WTC11 (cell line): ENCODE results near the gene RBM18. TPM values are rescaled to one million over a fixed set of nuclear protein-coding genes. Genes with fewer than 3 reads are reported as not detected.

ENCODE experiments used
- ATAC-seq: fragments of 200-7000 bp; cut with Tn5 transposase; 2 replicates; pipeline ENCODE4 v1.10.0; 2021; ENCODE audit warnings: mild to moderate bottlenecking, moderate library complexity
- CTCF ChIA-PET: fragments of 300-600 bp; sonication (Branson Sonifier 250); formaldehyde crosslinking; loops from one replicate; lab custom pipeline; 2021; ENCODE audit warnings: antibody characterized with exemption; lab: Charles Lee
- POLR2A ChIA-PET: fragments of 350-600 bp; sonication (Branson Sonifier 250); formaldehyde crosslinking; loops from one replicate; lab custom pipeline; 2021; ENCODE audit warnings: antibody characterized with exemption; lab: Charles Lee
- DNase-seq: peaks from one replicate; pipeline ENCODE4 v3.0.0; 2021; ENCODE audit warnings: low spot score
- H3K27ac Mint-ChIP-seq: 2 replicates; pipeline ENCODE4 v1.8.0; 2021; ENCODE audit warnings: mixed read lengths
- H3K27me3 Mint-ChIP-seq: 2 replicates; pipeline ENCODE4 v1.8.0; 2021; ENCODE audit warnings: low read depth, mild to moderate bottlenecking, moderate library complexity, mixed read lengths
- H3K36me3 Mint-ChIP-seq: 2 replicates; pipeline ENCODE4 v1.8.0; 2021; ENCODE audit warnings: mixed read lengths
- H3K4me1 Mint-ChIP-seq: 2 replicates; pipeline ENCODE4 v1.8.0; 2022; ENCODE audit warnings: mixed read lengths
- H3K4me3 Mint-ChIP-seq: 2 replicates; pipeline ENCODE4 v1.8.0; 2021; ENCODE audit warnings: mild to moderate bottlenecking, moderate library complexity, mixed read lengths
- H3K9me3 Mint-ChIP-seq: 2 replicates; pipeline ENCODE4 v1.8.0; 2021; ENCODE audit warnings: mixed read lengths
- AR ChIP-seq: fragments of 250-450 bp; sonication (Bioruptor Pico); IDR thresholded peaks from 2 replicates; pipeline ENCODE4 v1.9.0; 2021; ENCODE audit warnings: mild to moderate bottlenecking
- CTCF ChIP-seq: fragments of 200-600 bp; IDR thresholded peaks from 2 replicates; pipeline ENCODE4 v1.8.0; 2022; ENCODE audit warnings: antibody characterized with exemption
- EMX1 ChIP-seq: fragments of 250-450 bp; sonication (Bioruptor Pico); IDR thresholded peaks from 2 replicates; pipeline ENCODE4 v1.8.0; 2021; ENCODE audit warnings: mild to moderate bottlenecking
- ERG ChIP-seq: fragments of 250-450 bp; sonication (Bioruptor Pico); IDR thresholded peaks from 2 replicates; pipeline ENCODE4 v1.8.0; 2021; ENCODE audit warnings: mild to moderate bottlenecking
- JUN ChIP-seq: sonication (generic); formaldehyde crosslinking; IDR thresholded peaks from 2 replicates; pipeline ENCODE4 v1.8.0; 2023; ENCODE audit warnings: mild to moderate bottlenecking, missing genetic modification reagents
- MXD4 ChIP-seq: fragments of 250-450 bp; sonication (Bioruptor Pico); IDR thresholded peaks from 2 replicates; pipeline ENCODE4 v1.8.0; 2021; ENCODE audit warnings: mild to moderate bottlenecking, moderate library complexity, borderline replicate concordance
- NR2C2 ChIP-seq: sonication (generic); formaldehyde crosslinking; IDR thresholded peaks from 2 replicates; pipeline ENCODE4 v1.8.0; 2022; ENCODE audit warnings: mild to moderate bottlenecking, missing genetic modification reagents
- PRDM15 ChIP-seq: sonication (generic); formaldehyde crosslinking; IDR thresholded peaks from 2 replicates; pipeline ENCODE4 v1.8.0; 2022; ENCODE audit warnings: missing genetic modification reagents
- SOX15 ChIP-seq: fragments of 250-450 bp; sonication (Bioruptor Pico); IDR thresholded peaks from 2 replicates; pipeline ENCODE4 v1.9.0; 2021; ENCODE audit warnings: mild to moderate bottlenecking
- STAT6 ChIP-seq: sonication (generic); formaldehyde crosslinking; conservative IDR thresholded peaks from 2 replicates; pipeline ENCODE4 v1.8.1; 2023; ENCODE audit warnings: mild to moderate bottlenecking, low read depth, missing genetic modification reagents, moderate library complexity
- ZNF121 ChIP-seq: sonication (generic); formaldehyde crosslinking; IDR thresholded peaks from 2 replicates; pipeline ENCODE4 v1.8.0; 2023; ENCODE audit warnings: missing genetic modification reagents
- ZNF423 ChIP-seq: fragments of 250-450 bp; sonication (Bioruptor Pico); IDR thresholded peaks from 2 replicates; pipeline ENCODE4 v2.1.2; 2022; ENCODE audit warnings: mild to moderate bottlenecking, moderate library complexity
- ZNF425 ChIP-seq: fragments of 250-450 bp; sonication (Bioruptor Pico); conservative IDR thresholded peaks from 2 replicates; pipeline ENCODE4 v1.9.0; 2021; ENCODE audit warnings: mild to moderate bottlenecking
- ZNF532 ChIP-seq: fragments of 250-450 bp; sonication (Bioruptor Pico); IDR thresholded peaks from 2 replicates; pipeline ENCODE4 v1.9.0; 2021; ENCODE audit warnings: mild to moderate bottlenecking, borderline replicate concordance
- total RNA-seq: library from RNA; stranded (reverse); gene quantifications from 3 replicates; pipeline ENCODE4 v1.2.3, GENCODE V29; 2021

RBM18 gene
- total RNA-seq, 1 experiment from 2014 or later, result 11.4 TPM

- H3K4me1 Mint-ChIP-seq, result peaks cover 20% of the 10 kb centered on the region
- no peaks in the 10 kb centered on the region for H3K27me3 Mint-ChIP-seq
- H3K36me3 Mint-ChIP-seq, result no peaks in the 10 kb centered on the region
- ChIA-PET CTCF (interaction anchor here (0.6 to 4.0 kb wide), 9 partner anchors 12 to 262 kb away, joined by 3 to 26 read pairs (median 4); no protein-coding TSS in a partner anchor), POLR2A (interaction anchor here (0.6 to 1.5 kb wide), 2 partner anchors 10 to 87 kb away, joined by 4 to 9 read pairs; no protein-coding TSS in a partner anchor)
- no peak for TF ChIP-seq STAT6 (CRISPR knock-in tag)
- TF ChIP-seq NR2C2 (CRISPR knock-in tag), result no peak
- TF ChIP-seq ZNF532 (CRISPR knock-in tag), result no peak
- no peak for TF ChIP-seq JUN (CRISPR knock-in tag)
- no peak for TF ChIP-seq ZNF425 (CRISPR knock-in tag)
- no peak for TF ChIP-seq CTCF
- no peak for TF ChIP-seq MXD4
- TF ChIP-seq SOX15 (CRISPR knock-in tag), result no peak
- no peak for TF ChIP-seq EMX1 (CRISPR knock-in tag)
- no peak for TF ChIP-seq ZNF423 (CRISPR knock-in tag)
- no peak for TF ChIP-seq PRDM15 (CRISPR knock-in tag)
- TF ChIP-seq ERG (CRISPR knock-in tag), result no peak
- TF ChIP-seq AR (CRISPR knock-in tag), result no peak
- TF ChIP-seq ZNF121, result no peak
- DNase-seq (no peak), ATAC-seq (no peak)
- no peak overlapping the region for H3K27ac Mint-ChIP-seq
- H3K4me3 Mint-ChIP-seq, result no peak overlapping the region
- H3K9me3 Mint-ChIP-seq, result no peaks in the 10 kb centered on the region
Measured at GRCh38 chr9:122192261-122192875, 72.3 kb downstream of the RBM18 start.
